GOT3 (cell line): ENCODE data around the gene RUSC1.

Source experiments
- DNase-seq: peaks from one replicate; lab custom pipeline; 2025; ENCODE audit warnings: mixed read lengths; lab: John Stamatoyannopoulos, UW

The RUSC1 gene

DNA sequence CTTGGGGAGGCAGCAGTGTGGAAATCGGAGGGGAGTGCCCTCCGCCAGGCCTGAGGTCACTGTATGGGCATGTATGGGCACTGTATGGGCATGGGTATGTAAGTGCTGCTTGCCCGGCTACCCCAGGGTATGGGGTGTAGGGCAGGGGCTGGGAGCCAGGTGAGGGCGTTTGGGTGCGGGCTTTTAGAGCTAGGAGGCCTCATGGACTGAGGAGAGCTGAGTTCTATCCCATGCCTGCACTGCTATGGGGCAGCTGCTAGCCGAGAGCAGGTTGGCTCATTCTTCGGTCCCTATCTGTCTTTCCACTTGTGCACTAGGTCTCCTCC is 24.8 kb upstream of the RUSC1 start:
- DNase-seq, result no peak

DNA sequence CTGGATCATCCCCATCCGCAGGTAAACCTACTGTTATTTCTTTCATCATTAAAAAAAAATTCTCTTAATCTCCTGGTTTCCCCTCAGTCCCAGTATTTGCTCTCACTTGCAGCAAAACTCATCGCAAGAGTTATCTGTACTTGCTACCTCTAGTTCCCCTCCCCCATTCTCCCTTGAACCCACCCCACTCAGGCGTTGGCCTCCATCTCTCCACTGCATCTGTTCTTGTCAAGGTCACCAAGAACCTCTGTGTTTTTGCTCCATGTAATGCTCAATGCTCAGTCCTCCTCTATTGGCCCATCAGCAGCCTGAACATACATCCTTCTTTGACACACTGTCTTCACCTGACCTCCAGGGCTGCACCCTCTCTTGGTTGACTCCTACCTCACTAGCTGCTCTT is 24.0 kb upstream of the RUSC1 start:
- DNase-seq, result no peak

DNA sequence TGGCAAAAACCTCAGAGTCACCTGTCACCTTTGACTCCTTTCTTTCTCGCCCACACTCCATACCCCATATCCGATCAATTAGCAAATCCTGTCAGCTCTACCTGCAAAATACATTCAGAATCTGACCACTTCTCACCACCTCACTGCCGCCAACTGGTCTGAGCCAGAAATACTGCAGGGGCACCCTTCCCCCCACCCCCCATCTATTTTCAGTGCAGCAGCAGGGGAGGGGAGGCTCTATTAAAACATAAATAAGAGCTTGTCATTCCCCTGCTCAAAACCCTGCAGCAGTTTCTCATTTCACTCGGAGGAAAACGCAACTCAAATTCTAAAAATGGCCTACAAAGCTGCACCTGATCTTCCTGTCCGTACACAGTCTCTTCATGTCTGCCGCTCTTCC is 23.3 kb upstream of the RUSC1 start:
- DNase-seq, result no peak

DNA sequence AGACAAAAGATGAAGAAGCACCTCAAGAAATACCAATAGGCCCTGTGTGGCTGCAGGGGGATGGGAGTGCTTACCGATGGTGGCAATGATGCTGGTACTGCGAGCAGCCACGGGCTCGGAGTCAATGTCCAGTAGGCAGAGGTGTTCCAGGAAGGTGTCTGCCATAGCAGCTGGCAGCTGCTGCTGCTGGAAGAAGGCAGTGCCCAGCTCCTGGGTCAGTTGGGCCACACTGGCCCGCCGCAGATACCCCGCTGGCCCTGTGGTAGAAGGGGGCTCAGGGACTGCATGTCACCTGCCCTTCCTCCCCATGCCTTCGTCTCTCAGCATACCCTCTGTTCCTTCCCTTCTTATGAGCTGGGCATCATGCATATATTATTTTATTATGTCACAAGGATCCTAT is 20.7 kb upstream of the RUSC1 start:
- no peak for DNase-seq

DNA sequence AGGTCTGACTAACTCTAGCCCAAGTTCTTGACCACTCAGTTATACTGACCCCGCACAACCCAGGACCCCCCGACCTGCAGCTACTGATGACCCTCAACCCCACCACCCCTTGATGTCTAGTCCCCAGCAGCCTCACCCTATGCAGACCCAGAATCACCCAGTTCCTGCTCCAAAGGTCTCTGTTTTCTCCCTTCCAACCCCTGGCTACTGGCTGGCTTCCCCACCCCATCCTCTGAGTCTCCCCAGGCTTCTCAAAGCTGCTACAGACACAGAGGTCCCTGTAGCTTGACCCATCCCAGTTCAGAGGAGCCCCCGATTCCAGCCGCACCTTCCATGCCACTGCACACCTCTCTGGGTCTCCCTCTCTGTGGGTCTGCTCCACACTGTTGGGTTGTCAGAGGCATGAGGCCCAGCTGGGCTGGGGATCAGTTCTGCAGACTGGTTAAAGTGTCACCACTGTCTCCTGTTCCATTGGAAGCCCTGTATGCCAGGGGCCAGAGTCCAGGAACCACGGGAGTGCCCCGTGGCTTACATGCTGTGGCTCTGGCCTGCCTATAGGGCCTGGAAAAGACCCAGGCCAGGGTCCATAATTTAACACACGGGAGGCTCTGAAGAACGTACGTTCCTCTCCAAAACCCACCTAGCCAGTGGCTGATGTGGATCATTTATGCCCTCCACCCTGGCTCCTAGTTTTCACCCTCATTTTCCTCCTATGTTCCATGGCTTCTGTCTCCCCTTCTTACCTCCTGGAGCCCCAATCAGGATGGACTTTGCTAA is 20.0 kb upstream of the RUSC1 start:
- no peak for DNase-seq

DNA sequence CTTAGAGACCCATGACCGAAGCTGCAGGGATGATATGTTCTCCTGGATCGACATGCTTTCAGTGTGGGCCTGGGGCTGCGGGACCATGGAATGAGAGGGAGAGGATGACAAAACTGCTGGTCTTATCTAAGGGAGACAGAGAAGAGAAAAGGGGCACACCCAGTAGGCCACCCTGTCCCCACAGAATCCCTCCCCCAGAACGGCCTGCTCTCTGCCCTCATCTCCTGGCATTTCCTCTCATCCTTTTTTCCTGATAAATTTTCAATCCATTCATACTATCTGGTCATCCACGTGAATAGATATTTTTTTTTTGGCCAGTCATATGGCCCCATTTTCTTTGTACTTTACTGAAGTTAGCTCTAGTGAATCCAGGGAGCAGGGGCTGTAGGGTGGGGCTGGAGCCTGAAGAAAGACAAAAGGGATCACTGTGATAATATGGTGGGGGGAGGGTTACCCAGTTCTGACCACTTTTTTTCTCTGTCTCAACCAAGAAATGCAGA is 19.3 kb upstream of the RUSC1 start, which contains the start of gene PKLR:
TSS of gene PKLR (minus strand) at position 97 of the 500 bp plus-strand sequence. CDS start at position 54, 43 bp downstream.
- no peak for DNase-seq

DNA sequence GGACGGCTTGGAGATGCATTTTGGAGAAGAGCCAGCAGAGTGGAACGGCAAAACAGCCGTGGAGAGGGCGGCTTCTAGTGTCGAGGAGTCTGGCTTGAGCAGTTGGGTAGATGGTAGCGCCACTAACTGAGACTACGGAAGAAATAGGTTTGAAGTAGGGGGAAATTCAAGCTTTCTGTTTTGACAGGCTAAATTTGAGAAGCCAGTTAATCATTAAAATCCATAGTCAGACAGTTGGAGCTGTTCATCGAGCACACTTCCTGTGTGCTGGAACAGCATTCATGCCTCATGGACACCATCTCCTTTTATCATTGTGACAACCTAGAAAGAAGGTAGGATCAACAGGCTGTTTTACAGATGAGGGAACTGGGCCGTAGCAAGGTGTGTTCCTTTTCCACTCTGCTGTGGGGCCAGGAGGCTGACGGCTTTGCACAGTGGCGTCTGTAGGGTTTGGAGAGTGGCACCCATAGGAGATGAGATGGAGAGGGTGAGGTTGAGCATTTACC is 16.1 kb upstream of the RUSC1 start:
- DNase-seq, result no peak

DNA sequence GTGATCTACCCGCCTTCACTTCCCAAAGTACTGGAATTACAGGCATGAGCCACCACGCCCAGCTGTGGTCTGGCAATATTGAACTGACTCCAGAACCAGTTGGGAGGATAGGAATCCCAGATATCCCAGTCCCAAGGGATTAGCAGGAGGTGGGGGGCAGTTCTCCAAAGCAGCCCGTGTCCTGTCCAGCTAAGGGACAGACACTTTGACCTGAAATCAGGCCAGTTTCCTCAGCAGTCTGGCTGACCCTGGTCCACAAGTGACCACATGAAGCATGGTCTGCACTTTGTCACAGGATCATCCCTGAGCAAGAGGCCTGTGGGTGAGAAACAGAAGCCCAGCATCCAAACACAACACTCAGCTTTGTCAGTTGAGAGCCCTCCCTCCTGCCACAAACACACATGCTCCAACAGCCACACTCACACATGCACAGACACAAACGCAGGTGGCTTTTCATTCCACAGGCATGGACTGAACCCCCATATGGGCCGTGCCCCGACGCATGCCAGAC is 14.8 kb upstream of the RUSC1 start:
- no peak for DNase-seq

DNA sequence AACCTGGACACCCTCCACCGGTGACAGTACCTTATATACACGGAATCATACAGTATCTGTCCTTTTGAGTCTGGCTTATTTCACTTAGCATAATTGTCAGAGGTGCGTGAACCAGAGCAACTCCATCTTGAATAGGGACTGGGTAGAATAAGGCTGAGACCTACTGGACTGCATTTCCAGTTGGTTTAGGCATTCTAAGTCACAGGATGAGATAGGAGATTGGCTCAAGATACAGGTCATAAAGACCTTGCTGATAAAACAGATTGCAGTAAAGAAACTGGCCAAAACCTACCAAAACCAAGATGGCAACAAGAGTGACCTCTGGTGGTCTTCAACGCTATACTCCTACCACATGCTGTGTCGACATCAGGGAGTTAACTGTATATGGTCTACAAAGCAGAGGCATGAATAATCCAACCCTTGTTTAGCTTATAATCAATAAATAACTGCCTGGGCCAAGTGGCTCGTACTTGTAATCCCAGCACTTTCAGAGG is 13.4 kb upstream of the RUSC1 start:
- no peak for DNase-seq

DNA sequence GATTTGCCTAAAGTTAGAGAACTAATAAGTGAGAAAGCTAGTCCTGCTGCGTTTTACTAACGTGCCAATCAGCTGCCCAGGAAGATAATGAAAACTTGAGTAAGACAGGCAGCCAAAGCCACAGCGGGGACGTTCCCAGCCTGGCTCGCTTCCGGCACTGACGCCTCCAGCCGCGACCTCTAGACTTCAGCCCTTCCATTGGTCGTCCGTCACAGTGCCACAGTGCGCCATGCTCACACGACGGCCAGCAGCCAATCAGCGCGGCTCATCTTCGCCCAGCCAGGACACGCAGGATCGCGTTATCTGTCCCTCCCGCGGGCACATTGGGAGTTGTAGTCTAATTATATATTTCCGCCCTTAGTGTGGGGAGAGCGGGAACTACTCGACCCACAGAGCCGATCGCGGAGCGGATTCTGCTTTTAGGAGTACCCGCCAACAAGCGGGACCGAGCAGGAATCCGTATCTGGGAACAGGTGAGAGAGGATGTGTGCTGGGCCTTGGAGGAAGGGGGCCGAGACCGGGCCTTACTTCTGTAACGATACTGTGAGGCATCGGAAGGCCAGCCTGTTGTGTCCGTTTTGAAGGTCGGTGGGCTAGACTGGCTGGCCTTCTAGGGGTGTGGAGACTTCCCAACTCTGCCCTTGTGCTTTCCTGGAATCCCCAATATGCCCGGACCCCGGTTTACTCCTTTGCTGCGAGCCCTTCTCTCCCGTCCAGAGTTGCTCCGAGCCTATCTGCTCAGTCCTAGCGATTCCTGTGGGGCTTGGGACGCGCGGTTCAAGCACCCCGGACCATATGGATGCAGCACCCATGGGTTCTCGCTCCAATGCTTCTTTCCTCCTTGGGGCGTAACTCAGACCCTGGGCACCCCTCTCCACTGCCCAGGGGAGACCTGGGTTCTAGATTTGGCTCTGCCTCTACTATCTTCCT is 11.9 kb upstream of the RUSC1 start, which contains the start of gene FDPS:
TSS of gene FDPS (plus strand) at position 374 of the 930 bp plus-strand sequence. CDS start 924 bp downstream, outside the sequence.
- peak; percentile 85 for DNase-seq

DNA sequence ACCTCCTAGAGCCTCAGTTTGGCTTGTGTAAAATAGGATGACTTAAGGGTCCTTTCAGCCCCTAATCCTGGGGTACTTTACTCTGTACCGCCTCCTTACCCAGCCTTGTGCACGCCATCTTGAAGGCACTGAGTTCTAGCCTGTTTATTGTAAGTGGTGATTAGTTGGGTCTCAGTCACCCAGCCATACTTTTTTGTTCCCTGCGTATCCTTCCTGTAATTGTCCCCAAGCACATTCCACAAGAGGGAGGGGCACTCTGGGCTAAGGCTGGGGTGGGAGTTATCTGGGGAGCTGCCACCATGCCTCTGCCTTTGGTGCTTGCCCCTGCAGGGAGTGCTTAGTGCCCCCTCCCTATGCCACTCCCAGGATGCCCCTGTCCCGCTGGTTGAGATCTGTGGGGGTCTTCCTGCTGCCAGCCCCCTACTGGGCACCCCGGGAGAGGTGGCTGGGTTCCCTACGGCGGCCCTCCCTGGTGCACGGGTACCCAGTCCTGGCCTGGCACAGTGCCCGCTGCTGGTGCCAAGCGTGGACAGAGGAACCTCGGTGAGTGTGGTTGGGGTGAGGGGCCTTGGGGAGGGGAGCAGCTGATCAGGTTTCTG is 11.2 kb upstream of the RUSC1 start:
- DNase-seq, result no peak

DNA sequence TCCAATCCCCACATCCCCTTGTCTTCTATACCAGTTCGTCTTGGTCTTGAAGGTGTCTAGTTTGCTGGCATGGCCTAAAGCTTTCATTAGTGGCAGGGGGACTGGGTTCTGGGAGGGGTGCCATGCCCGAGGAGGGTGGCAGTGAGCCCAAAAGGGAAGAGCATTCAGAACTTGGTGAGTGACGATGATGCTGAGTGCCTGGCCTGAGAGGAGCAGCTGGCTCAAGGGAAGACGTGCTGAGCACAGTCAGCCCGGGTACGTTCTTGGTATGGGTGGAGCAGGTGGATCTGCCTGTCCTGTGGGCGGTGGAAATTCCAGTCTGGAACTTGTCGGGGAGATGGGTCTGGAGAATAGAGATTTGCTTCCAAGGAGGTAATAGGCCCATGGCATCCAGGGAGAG is 7.4 kb upstream of the RUSC1 start:
- no peak for DNase-seq

DNA sequence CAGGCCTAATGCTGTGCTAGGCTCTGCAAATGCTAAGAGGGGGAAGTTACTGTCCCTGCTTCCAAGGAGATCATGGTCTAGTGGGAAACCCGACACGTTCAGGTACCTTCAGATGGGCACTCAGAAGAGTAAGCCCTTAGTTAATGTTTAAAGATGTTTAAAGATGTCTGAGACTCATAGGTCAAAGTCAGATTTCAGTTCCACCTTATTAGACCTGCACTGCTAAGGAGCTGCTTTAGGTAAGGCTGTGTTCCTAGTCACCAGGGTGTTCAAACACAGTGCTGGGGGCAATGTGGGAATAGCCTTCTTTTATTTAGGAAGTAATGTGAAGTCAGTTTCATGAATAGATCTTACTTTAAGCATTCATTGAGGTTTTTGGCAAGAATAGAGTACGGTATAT is 3.8 kb upstream of the RUSC1 start:
- no peak for DNase-seq

DNA sequence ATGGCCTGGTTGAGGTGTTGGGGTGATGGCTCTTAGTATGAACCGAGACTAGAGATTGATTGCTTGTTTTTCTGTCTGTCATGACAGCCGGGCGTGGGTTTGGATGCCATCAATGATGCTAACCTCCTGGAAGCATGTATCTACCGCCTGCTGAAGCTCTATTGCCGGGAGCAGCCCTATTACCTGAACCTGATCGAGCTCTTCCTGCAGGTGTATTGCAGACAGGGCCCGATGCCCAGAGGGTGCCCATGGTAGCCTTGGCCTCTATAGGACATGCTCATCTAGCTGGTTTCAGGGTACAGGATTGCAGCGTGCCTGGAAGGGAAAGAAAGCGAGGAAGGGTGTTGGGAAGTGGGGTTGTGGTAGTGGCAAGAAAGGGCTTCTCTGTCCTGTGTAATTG is 2.6 kb upstream of the RUSC1 start:
- no peak for DNase-seq

DNA sequence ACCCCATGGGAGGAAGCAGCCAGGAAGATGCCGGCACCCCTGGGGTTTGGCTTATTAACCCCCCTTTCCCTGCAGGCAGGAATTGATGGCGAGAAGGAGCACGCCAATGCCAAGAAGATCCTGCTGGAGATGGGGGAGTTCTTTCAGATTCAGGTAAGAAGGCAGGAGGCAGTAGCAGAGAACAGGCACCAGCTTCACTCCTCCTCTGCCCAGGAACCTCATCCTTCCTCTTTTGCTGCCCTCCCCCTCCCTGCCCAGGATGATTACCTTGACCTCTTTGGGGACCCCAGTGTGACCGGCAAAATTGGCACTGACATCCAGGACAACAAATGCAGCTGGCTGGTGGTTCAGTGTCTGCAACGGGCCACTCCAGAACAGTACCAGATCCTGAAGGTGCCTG is 1.2 kb upstream of the RUSC1 start:
- no peak for DNase-seq

DNA sequence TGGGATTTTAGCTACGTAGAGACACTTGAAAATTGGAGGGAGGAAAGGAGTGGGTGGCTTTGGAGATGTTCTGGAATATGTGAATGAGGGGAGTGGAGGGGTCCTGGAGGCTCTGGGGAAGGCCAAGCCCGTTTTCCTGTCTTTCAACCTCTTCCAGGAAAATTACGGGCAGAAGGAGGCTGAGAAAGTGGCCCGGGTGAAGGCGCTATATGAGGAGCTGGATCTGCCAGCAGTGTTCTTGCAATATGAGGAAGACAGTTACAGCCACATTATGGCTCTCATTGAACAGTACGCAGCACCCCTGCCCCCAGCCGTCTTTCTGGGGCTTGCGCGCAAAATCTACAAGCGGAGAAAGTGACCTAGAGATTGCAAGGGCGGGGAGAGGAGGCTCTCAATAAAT is 442 bp upstream of the RUSC1 start:
- no peak for DNase-seq

DNA sequence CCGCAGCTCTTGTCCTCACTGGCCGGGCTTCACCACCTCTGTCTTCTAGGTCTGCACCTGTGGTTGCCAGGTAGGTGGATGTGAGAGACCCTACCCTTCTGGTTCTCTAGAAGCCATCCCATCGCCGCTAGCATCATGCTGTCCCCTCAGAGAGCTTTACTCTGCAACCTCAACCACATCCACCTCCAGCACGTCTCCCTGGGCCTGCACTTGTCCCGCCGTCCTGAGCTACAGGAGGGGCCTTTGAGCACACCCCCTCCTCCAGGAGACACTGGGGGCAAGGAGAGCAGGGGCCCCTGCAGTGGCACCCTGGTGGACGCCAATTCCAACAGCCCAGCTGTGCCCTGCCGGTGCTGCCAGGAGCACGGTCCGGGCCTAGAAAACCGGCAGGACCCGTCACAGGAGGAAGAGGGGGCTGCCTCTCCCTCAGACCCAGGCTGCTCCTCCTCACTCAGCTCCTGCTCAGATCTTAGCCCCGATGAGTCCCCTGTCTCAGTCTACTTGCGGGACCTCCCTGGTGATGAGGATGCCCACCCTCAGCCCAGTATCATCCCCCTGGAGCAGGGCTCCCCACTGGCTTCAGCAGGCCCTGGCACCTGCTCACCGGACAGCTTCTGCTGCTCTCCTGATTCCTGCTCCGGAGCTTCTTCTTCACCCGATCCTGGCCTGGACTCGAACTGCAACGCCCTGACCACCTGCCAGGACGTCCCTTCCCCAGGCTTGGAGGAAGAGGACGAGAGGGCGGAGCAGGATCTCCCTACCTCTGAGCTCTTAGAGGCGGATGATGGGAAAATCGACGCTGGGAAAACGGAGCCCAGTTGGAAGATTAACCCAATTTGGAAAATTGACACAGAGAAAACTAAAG is 1.2 kb downstream of the RUSC1 start:
- no peak for DNase-seq

DNA sequence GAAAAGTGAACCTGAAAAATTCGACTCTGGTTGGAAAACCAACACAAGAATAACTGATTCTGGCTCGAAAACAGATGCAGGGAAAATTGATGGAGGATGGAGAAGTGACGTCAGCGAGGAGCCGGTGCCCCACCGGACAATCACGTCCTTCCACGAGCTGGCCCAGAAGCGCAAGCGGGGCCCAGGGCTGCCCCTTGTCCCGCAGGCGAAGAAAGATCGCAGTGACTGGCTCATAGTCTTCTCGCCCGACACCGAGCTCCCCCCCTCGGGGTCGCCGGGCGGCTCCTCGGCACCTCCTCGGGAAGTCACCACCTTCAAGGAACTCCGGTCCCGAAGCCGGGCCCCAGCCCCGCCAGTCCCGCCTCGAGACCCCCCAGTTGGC is 1.9 kb downstream of the RUSC1 start:
- DNase-seq, result no peak

DNA sequence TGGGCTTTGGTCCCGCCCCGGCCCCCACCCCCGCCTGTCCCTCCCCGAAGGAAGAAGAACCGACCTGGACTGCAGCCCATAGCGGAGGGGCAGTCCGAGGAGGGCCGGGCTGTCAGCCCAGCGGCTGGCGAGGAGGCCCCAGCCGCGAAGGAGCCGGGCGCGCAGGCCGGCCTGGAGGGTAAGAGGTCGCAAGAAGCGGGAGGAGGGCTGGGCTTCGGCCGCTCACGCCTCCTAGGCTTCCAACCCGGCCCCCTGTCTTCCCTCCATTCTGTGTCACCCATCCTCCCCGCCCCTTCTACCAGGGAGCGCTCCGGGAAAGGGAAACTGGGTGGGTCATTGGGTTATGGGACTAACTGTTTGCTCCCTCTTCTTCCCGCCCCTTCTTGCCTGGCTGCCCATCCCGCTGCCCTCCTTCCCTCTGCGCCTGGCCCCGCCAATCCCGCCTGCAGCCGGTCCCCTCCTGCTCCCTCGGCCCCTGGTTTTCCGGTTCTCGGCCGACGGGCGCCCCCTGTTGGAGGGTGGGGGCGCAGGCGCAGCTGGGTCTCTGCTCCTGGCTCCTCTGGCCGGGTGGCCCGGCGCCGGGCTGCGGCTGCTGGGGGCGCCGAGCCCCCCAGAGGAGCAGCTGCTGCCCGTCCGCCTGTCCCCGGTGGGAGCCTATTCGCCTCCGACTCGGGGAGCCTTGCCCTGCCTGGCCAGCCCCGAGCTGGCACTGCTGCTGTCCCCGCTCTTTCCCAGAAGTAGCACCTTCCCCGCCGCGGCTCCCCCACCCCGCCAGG is 2.4 kb downstream of the RUSC1 start:
- peak; percentile 82 for DNase-seq

DNA sequence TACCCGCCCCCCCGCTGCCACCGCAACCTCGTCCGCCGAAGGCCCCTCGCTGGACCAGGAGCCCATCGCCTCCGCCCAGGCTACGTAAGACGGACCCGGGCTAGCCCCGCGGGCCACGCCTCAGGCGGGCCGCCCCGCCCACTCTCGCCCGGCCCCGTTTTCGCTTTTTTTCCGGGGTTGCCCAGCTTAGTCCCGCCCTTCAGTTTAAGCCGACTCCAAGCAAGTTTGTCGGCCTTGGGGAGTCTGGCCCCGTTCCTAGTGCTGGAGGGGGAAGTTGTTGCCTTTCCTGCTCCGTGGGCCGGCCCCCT is 3.0 kb downstream of the RUSC1 start:
- DNase-seq, result peak; percentile 83
